OCI-LY7 (cell line): ENCODE measurements around the gene CYP2A7. TPM values are rescaled to one million over a fixed set of nuclear protein-coding genes. Genes with fewer than 3 reads are reported as not detected.
"Not testable (repeated sequence)": the region's sequence is repeated elsewhere in the genome, so short reads cannot be mapped to it uniquely, and the experiment has no call there.

Experiments
- BruUV-seq: library from RNA; stranded (reverse); fragments of 400-500 nt; replicated peaks from 2 replicates; lab custom pipeline; 2021; lab: Mats Ljungman, UMichigan
- CTCF ChIA-PET: fragments of 300-600 bp; sonication (Branson Sonifier 250); formaldehyde crosslinking; loops from one replicate; lab custom pipeline; 2022; ENCODE audit warnings: antibody characterized with exemption; ENCODE audit not compliant: unreplicated experiment; lab: Charles Lee
- POLR2A ChIA-PET: fragments of 300-600 bp; sonication (Branson Sonifier 250); formaldehyde crosslinking; loops from one replicate; lab custom pipeline; 2022; ENCODE audit warnings: antibody characterized with exemption; lab: Charles Lee
- DNase-seq: peaks from one replicate; pipeline ENCODE4 v3.0.0-alpha.2; 2015; ENCODE audit warnings: low spot score
- H2AFZ ChIP-seq: fragments of 200-600 bp; sonication (generic), shearing (Covaris generic); 2 replicates; pipeline ENCODE4 v1.6.1; 2014; ENCODE audit warnings: mild to moderate bottlenecking, antibody characterized with exemption, low read length, moderate library complexity
- H3K27ac ChIP-seq: fragments of 200-600 bp; sonication (generic); 2 replicates; pipeline ENCODE4 v1.5.1; 2014; ENCODE audit warnings: mixed run types, low read depth, mild to moderate bottlenecking, moderate library complexity, low read length, inconsistent platforms; ENCODE audit not compliant: poor library complexity, severe bottlenecking
- H3K36me3 ChIP-seq: fragments of 200-600 bp; sonication (generic); 2 replicates; pipeline ENCODE4 v1.6.1; 2014; ENCODE audit warnings: mild to moderate bottlenecking, antibody characterized with exemption, low read length, moderate library complexity, mixed read lengths; ENCODE audit not compliant: insufficient read depth
- H3K4me1 ChIP-seq: fragments of 200-600 bp; sonication (generic); 2 replicates; pipeline ENCODE4 v1.5.1; 2014; ENCODE audit warnings: mild to moderate bottlenecking, low read length; ENCODE audit not compliant: insufficient read depth, poor library complexity, severe bottlenecking
- H3K4me2 ChIP-seq: fragments of 200-600 bp; sonication (generic); 2 replicates; pipeline ENCODE4 v1.6.1; 2014; ENCODE audit warnings: mild to moderate bottlenecking, low read length
- H3K4me3 ChIP-seq: fragments of 200-600 bp; sonication (generic); 2 replicates; pipeline ENCODE4 v1.5.1; 2014; ENCODE audit warnings: mild to moderate bottlenecking, low read depth, low read length; ENCODE audit not compliant: poor library complexity, severe bottlenecking
- H3K79me2 ChIP-seq: fragments of 200-600 bp; sonication (generic); 2 replicates; pipeline ENCODE4 v1.6.1; 2016; ENCODE audit warnings: low read depth, mild to moderate bottlenecking, low read length, moderate library complexity, mixed read lengths; ENCODE audit not compliant: insufficient read depth
- H3K9me2 ChIP-seq: fragments of 200-600 bp; sonication (generic); 2 replicates; pipeline ENCODE4 v1.6.1; 2016; ENCODE audit warnings: mild to moderate bottlenecking, low read length, mixed read lengths; ENCODE audit not compliant: insufficient read depth
- H3K9me3 ChIP-seq: fragments of 200-600 bp; sonication (generic); 2 replicates; pipeline ENCODE4 v1.6.1; 2014; ENCODE audit warnings: mild to moderate bottlenecking, mixed run types, low read length, mixed read lengths
- H4K20me1 ChIP-seq: fragments of 200-600 bp; sonication (generic); 2 replicates; pipeline ENCODE4 v1.6.1; 2014; ENCODE audit warnings: mild to moderate bottlenecking, antibody characterized with exemption, low read length, moderate library complexity, mixed read lengths; ENCODE audit not compliant: insufficient read depth
- intact Hi-C: fragments of 100-400 bp; cut with micrococcal nuclease; formaldehyde crosslinking; loops from one replicate; pipeline ENCODE4 v1.10.0; 2022; ENCODE audit not compliant: unreplicated experiment
- total RNA-seq, 2 experiments: library from RNA; depleted of rRNA in 1 of 2; stranded (reverse); fragments of >200 nt in 1 of 2; shearing (Covaris generic) in 1 of 2; gene quantifications; 2 replicates each; pipeline ENCODE4 v1.2.3, GENCODE V29; 2014 to 2022

The CYP2A7 gene
- total RNA-seq, 2 experiments from 2014 or later = not detected

GRCh38 chr19:40850277-40850676 lies 31.8 kb downstream of the CYP2A7 start, which contains the start of gene CYP2A6:
CYP2A6 (minus strand) TSS chr19:40850447; CDS start chr19:40850426, 21 bp downstream.
- H2AFZ ChIP-seq, DNase-seq, H3K9me2 ChIP-seq, H3K4me3 ChIP-seq, H3K36me3 ChIP-seq, H3K27ac ChIP-seq, H3K4me2 ChIP-seq, POLR2A ChIA-PET, H4K20me1 ChIP-seq, H3K4me1 ChIP-seq, H3K79me2 ChIP-seq, CTCF ChIA-PET, BruUV-seq, intact Hi-C loops, H3K9me3 ChIP-seq: not testable (repeated sequence)

GRCh38 chr19:40846722-40847121 lies 35.3 kb downstream of the CYP2A7 start:
- H3K79me2 ChIP-seq, DNase-seq, H3K4me1 ChIP-seq, BruUV-seq, H3K4me3 ChIP-seq, H3K9me2 ChIP-seq, intact Hi-C loops, H4K20me1 ChIP-seq, H2AFZ ChIP-seq, H3K9me3 ChIP-seq, H3K4me2 ChIP-seq, H3K36me3 ChIP-seq, CTCF ChIA-PET, H3K27ac ChIP-seq, POLR2A ChIA-PET: not testable (repeated sequence)

GRCh38 chr19:40843653-40844052 lies 38.4 kb downstream of the CYP2A7 start:
- CTCF ChIA-PET, POLR2A ChIA-PET, H3K36me3 ChIP-seq, H4K20me1 ChIP-seq, intact Hi-C loops, H3K9me2 ChIP-seq, DNase-seq, BruUV-seq, H3K27ac ChIP-seq, H3K9me3 ChIP-seq, H2AFZ ChIP-seq, H3K4me3 ChIP-seq, H3K4me1 ChIP-seq, H3K79me2 ChIP-seq: not testable (repeated sequence)
- H3K4me2 ChIP-seq = peak overlapping the region; percentile 1; the same call in 1 of the 2 replicates

GRCh38 chr19:40842997-40843652 lies 38.9 kb downstream of the CYP2A7 start:
- peak overlapping the region; percentile 1; the same call in 1 of the 2 replicates for H3K4me2 ChIP-seq
- H3K9me3 ChIP-seq, intact Hi-C loops, H2AFZ ChIP-seq, DNase-seq, H3K4me3 ChIP-seq, H3K79me2 ChIP-seq, POLR2A ChIA-PET, H4K20me1 ChIP-seq, H3K9me2 ChIP-seq, CTCF ChIA-PET, BruUV-seq, H3K4me1 ChIP-seq, H3K27ac ChIP-seq, H3K36me3 ChIP-seq: not testable (repeated sequence)

- BruUV-seq, H4K20me1 ChIP-seq, H3K4me1 ChIP-seq, H3K27ac ChIP-seq, H3K9me2 ChIP-seq, POLR2A ChIA-PET, H2AFZ ChIP-seq, DNase-seq, intact Hi-C loops, H3K4me3 ChIP-seq, H3K36me3 ChIP-seq, H3K9me3 ChIP-seq, H3K79me2 ChIP-seq, H3K4me2 ChIP-seq, CTCF ChIA-PET: not testable (repeated sequence)
Observed at GRCh38 chr19:40842012-40842411, 40.0 kb downstream of the CYP2A7 start.

GRCh38 chr19:40838477-40838876 lies 43.6 kb downstream of the CYP2A7 start:
- POLR2A ChIA-PET, H3K4me1 ChIP-seq, BruUV-seq, H4K20me1 ChIP-seq, H3K27ac ChIP-seq, H3K9me3 ChIP-seq, H3K4me3 ChIP-seq, H3K79me2 ChIP-seq, intact Hi-C loops, H3K4me2 ChIP-seq, DNase-seq, CTCF ChIA-PET, H3K36me3 ChIP-seq, H2AFZ ChIP-seq, H3K9me2 ChIP-seq: not testable (repeated sequence)
